ENCODE measurements around the gene NLRP11. TPM values are rescaled to one million over a fixed set of nuclear protein-coding genes. Genes with fewer than 3 reads are reported as not detected.

The NLRP11 gene
- total and polyA plus RNA-seq, 11 donors = not detected

GRCh38 chr19:55836340-55836739 is 4.5 kb upstream of the NLRP11 start, which contains the start of gene NLRP4:
TSS of gene NLRP4 (plus strand) at chr19:55836540. CDS start at chr19:55852081, 15,541 bp downstream.
- Histone ChIP-seq H3K36me3 (no peaks in the 10 kb centered on the region), H3K27me3 (peaks cover 0 to 12% (median 0%) of the 10 kb centered on the region in 9 donors), H3K27ac (no peak within 1 kb of the TSS), H3K9me3 (peaks cover 0 to 6% (median 0%) of the 10 kb centered on the region in 12 donors), H3K4me1 (no peaks in the 10 kb centered on the region), H3K4me3 (no peak within 1 kb of the TSS)
- WGBS, 4 donors = 86 to 89% (median 88%) methylated on average over 16 of the region's 16 CpGs
- TF ChIP-seq POLR2A (IDR thresholded peaks at IDR 0.05) = no peak
- TF ChIP-seq CTCF (IDR thresholded peaks at IDR 0.05) = no peak
- no peak for DNase-seq
- intact Hi-C loops (cut with DNase I) = no loop called here
- ATAC-seq = no peak

- H3K27ac ChIP-seq = no peak overlapping the region
- TF ChIP-seq CTCF (IDR thresholded peaks at IDR 0.05) (no peak), POLR2A (IDR thresholded peaks at IDR 0.05) (no peak)
- H3K4me1 ChIP-seq = no peaks in the 10 kb centered on the region
- no peaks in the 10 kb centered on the region for H3K9me3 ChIP-seq
- no peak overlapping the region for H3K4me3 ChIP-seq
- H3K27me3 ChIP-seq = peaks cover 0 to 16% (median 0%) of the 10 kb centered on the region in 9 donors
- DNase-seq (no peak), ATAC-seq (no peak)
- intact Hi-C loops (cut with DNase I) = no loop called here
- WGBS, 4 donors = 69 to 74% (median 74%) methylated on average over 4 of the region's 4 CpGs
- no peaks in the 10 kb centered on the region for H3K36me3 ChIP-seq
Observed at GRCh38 chr19:55832676-55833075, 877 bp upstream of the NLRP11 start.

- no peak overlapping the region for H3K4me3 ChIP-seq
- no peak for TF ChIP-seq CTCF (IDR thresholded peaks at IDR 0.05)
- no peak for TF ChIP-seq POLR2A (IDR thresholded peaks at IDR 0.05)
- peaks cover 0 to 16% (median 0%) of the 10 kb centered on the region in 9 donors for H3K27me3 ChIP-seq
- H3K36me3 ChIP-seq = no peaks in the 10 kb centered on the region
- no peaks in the 10 kb centered on the region for H3K9me3 ChIP-seq
- intact Hi-C loops (cut with DNase I) = no loop called here
- DNase-seq (no peak), ATAC-seq (no peak)
- no peaks in the 10 kb centered on the region for H3K4me1 ChIP-seq
- 69 to 85% (median 73%) methylated on average over 5 of the region's 5 CpGs for WGBS, 4 donors
- H3K27ac ChIP-seq = no peak overlapping the region
Observed at GRCh38 chr19:55830656-55831055, 1.1 kb downstream of the NLRP11 start.

- WGBS, 4 donors = 69 to 93% (median 79%) methylated on average over 3 of the region's 3 CpGs
- no peak overlapping the region for H3K27ac ChIP-seq
- no peaks in the 10 kb centered on the region for H3K4me1 ChIP-seq
- H3K4me3 ChIP-seq = no peak overlapping the region
- intact Hi-C loops (cut with DNase I) = no loop called here
- TF ChIP-seq POLR2A (IDR thresholded peaks at IDR 0.05) = no peak
- no peak for TF ChIP-seq CTCF (IDR thresholded peaks at IDR 0.05)
- ATAC-seq (no peak), DNase-seq (no peak)
- no peaks in the 10 kb centered on the region for H3K27me3 ChIP-seq
- no peaks in the 10 kb centered on the region for H3K36me3 ChIP-seq
- no peaks in the 10 kb centered on the region for H3K9me3 ChIP-seq
Observed at GRCh38 chr19:55820037-55820436, 11.8 kb downstream of the NLRP11 start.
